Stimulated activated CD8-positive, alpha-beta memory T cell treated with anti-CD3 and anti-CD28 coated beads, Interleukin-4, amount 100 ng/mL, for 4 hours (primary cell): Measurements from ENCODE around the gene RPS6KB2.
"Not testable (repeated sequence)": the region's sequence is repeated elsewhere in the genome, so short reads cannot be mapped to it uniquely, and the experiment has no call there.

ENCODE experiments used
- DNase-seq, 2 donors: peaks; one replicate each; pipeline ENCODE4 v3.0.0-alpha.2; 2020; ENCODE audit warnings: low read depth in 2 of 2, low spot score in 1 of 2

RPS6KB2 gene

DNA sequence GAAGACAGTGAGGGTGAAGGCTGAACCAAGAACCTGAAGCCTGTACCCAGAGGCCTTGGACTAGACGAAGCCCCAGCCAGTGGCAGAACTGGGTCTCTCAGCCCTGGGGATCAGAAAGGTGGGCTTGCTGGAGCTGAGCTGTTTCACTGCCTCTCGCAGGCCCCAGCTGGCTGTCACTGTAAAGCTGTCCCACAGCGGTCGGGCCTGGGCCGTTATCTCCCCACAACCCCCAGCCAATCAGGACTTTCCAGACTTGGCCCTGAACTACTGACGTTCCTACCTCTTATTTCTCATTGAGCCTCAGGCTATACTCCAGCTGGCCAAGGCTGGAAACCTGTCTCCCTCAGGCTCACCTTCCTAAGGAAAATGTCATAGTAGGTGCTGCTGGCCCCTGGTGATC is 30.8 kb upstream of the RPS6KB2 start:
- DNase-seq, result no peak

- no peak for DNase-seq
Observed at GRCh38 chr11:67397986-67398660, 30.2 kb upstream of the RPS6KB2 start.

DNA sequence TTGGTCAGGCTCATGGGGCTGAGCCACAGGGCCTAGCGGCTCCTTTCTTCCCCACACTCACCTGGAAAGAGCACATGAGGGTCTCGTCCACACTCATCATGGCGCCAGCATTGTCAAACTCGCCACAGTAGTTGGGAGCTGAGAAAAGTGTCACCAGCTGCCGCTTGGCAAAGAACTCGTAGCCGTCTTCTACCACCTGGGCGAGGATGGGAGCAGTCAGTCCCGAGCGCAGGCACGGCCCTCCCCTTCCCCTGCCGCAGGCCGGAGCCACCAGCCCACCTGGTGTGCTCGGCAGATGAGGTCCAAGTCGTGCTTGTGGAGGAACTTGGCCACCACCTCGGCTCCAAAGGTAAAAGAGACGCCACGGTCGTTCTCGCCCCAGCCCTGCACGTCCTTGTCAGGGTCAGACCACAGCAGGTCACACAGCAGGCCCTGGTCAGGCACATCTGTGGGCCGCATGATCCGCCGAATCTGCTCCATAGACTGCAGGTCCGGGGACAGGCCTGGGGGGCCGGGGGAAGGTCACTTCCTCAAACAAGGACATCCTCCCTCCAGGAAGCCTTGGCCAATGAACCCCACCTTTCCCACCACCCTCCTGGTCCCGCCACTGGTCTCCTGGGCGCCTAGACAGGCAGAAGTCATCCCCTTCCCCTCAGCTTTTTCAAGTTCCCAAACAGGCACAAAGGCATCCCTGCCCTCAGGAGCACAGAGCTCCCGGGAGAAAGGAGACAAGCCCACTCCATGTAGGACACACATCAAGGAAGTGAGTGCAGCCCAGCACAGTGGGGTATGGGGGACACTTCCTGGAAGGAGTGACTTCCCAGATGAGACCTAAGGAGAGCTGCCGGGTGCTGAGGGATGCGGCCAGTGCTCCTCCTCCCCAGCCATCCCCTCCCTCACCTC is 29.4 kb upstream of the RPS6KB2 start:
- DNase-seq, result no peak

- DNase-seq, result no peak
Observed at GRCh38 chr11:67400251-67400941, 27.9 kb upstream of the RPS6KB2 start.

DNA sequence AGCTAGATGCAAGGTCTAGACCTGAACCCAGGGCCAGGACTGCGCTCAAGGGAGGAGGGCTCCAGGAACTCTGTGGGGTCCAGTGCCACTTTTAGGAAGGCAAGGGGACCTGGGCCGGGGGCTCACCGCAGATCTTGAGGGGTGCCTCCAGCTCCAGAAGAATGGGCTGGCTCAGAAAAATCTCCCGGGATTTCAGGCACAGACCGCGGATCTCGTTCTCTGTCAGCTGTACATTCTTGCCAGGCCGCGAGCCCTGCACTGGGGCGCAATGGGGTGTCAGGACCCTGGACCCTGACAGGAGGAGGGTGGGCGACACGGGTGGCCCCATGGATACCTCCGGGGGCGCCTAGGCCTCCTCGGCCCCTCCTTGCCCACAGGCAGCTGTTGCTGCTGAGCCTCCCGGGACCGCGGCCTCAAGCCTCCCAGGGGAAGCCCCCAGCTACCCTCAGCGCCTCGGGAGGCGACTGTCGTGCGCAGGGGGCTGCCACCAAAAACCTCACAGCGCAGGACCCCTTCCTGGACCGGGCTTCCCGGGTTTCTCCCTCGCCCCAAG is 27.3 kb upstream of the RPS6KB2 start:
- no peak for DNase-seq

DNA sequence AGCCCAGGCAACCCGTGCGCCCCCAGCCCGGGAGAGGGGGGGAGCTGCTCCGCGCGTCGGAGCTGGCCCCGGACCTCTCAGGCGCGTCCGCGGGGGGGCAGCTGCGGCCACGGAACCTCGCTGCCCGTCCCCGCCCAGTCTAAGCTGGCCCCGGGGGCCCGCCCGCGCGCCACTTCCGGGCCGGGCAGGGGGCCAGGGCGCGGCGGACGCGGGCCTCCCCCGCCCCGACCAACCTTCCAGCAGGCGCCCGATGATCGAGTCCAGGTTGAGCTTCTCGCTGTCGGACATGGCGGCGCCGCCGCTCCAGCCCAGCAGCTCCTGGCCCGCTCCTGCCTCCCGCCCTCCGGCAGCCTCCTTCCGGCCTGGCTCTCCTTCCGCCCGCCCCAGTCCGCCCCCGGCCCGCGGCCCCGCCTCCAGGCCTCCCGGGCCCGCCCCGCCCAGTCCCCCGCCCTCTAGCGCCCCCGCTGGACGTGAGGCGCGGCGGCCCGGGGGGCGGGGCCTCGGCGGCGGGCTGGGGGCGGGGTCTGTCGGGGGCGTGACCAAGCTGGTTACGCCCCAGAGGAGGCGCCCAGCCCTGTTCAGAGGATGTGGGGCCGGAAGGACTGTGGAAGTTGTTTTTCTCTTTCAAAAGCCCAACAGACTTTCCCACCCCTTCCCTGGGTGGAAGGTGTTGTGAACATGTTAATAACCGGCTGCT is 26.7 kb upstream of the RPS6KB2 start, which contains the start of gene PPP1CA:
TSS of gene PPP1CA (minus strand) at position 364 of the 697 bp plus-strand sequence. CDS start at position 288, 76 bp downstream.
- DNase-seq, result peak; percentile 81 to 89

DNA sequence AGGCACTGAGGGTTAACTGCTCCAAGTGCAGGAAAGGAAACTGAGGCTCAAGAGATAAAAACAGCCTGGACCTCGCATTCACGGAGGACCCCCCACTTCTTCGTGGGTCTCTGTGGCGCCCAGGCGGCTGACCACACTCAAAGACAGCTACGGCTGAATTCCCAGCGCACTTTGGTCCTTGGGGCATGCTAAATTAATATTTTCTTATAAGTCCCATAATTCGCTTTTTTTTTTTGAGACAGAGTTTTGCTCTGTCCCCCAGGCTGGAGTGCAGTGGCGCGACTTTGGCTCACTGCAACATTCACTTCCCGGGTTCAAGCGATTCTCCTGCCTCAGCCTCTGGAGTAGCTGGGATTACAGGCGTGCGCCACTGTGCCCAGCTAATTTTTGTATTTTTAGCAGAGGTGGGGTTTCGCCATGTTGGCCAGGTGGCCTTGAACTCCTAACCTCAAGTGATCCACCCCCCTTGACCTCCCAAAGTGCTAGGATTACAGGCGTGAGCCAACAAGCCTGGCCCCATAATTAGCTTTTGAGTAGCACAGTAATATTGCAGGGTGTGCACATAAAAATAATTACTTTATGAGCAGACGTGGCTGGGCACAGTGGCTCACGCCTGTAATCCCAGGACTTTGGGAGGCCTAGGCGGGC is 26.0 kb upstream of the RPS6KB2 start:
- not testable (repeated sequence) for DNase-seq

DNA sequence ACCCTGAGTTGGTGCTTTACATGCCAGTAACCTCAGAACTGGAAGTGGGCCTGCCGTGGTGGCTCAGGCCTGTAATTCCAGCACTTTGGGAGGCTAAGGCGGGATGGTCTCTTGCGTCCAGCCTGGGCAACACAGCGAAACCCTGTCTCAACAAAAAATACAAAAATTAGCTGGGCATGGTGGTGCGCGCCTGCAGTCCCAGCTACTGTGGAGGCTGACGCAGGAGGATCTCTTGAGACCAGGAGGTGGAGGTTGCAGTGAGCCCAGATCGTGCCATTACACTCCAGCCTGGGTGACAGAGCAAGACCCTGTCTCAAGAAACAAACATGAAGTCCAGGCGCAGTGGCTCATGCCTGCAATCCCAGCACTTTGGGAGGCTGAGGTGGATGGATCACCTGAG is 25.2 kb upstream of the RPS6KB2 start:
- not testable (repeated sequence) for DNase-seq

DNA sequence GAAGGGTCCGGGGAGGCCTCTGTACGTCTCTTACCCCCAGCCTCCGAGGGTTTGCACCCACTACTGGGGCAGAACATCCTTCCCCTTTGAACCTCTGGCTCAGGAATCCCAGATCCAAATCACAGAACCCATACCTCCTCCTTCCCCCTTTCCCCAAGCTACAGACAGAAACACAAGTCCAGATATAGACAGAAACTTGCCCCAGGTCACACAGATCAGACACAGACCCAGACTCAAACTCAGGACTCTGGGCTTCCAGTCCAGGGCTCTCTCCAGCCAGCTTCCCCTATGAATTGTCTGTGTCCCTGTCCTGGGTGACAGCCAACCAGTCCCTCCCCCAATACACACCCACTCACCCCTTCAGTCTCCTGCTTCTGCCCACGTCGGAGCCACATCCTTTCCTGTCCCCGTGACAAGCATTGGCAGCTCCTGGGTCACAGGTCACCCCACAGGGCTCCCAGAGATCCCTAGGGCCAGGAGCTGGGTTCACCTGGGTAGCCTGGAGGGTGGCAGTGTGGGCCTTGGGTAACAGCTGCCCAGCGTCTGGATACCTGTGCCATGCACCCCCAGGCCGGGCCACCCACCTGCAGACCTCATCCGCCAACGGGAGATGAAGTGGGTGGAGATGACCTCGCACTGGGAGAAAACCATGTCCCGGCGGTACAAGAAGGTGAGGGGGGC is 23.6 kb upstream of the RPS6KB2 start:
- DNase-seq, result peak in 1 of 2 donors; percentile 37

GRCh38 chr11:67405196-67405567 is 23.1 kb upstream of the RPS6KB2 start:
- no peak for DNase-seq

DNA sequence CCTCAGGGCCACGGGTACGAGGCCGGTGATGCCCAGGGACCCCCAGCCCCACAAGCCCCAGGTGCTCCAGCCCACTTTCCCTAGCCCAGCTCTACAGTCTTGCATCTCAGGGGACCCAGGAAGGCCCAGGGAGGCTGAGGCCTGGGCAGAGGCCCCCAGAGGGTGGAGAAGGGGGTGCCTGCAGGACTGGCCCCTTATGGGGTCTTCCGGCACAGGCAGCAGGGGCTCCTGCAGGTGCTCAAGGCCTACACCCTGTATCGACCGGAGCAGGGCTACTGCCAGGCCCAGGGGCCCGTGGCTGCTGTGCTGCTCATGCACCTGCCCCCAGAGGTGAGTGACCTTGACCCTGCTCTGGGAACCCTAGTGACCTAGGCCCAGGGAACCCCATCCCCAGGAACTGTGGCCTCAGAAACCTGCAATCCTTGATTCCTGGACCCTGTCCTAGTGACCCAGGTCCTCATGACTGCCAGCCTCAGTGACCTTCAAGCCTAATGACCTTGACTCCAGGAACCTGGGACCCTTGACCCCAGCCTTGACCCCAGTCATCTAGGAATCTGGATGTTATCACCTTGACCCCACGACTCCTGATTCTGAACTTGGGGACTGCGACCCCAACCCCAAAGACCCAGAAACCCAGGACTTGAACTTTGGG is 22.5 kb upstream of the RPS6KB2 start:
- no peak for DNase-seq

DNA sequence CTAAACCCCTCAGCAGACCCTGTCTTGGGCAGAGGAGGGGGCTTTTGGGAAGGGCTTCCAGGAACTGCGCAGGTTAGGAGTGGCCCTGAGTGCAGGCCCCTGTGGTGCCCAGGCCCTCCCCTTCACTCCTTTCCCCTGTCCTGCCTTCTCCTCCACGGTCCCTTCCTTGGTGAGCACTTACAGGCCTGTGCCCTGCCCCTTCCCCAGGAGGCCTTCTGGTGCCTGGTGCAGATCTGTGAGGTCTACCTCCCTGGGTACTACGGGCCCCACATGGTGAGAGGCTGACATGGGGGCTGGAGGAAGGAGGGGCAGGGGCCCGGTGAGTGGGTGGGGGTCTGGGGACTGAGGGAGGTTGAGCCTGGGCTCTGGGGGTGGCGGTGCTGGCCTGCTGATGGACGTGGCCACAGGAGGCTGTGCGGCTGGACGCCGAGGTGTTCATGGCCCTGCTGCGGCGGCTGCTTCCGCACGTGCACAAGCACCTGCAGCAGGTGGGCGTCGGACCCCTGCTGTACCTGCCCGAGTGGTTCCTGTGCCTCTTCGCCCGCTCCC is 21.8 kb upstream of the RPS6KB2 start:
- no peak for DNase-seq

- no peak for DNase-seq
Observed at GRCh38 chr11:67406969-67407687, 21.2 kb upstream of the RPS6KB2 start.

- no peak for DNase-seq
Observed at GRCh38 chr11:67407688-67408163, 20.6 kb upstream of the RPS6KB2 start.

- DNase-seq, result no peak
Observed at GRCh38 chr11:67408437-67409200, 19.7 kb upstream of the RPS6KB2 start.

DNA sequence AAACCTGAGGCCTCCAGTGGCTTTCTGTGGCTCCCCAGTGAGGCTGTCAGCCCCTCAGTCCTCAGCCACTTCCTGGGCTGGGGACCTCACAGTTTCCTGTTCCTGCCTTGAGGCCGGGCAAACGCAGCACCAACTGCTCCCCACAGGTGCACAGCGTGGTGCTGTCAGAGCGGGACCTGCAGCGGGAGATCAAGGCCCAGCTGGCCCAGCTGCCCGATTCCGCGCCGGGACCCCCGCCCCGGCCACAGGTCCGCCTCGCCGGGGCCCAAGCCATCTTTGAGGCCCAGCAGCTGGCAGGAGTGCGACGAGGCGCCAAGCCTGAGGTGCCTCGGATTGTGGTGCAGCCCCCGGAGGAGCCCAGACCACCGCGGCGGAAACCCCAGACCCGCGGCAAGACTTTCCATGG is 19.0 kb upstream of the RPS6KB2 start:
- peak in 1 of 2 donors; percentile 41 for DNase-seq

- DNase-seq, result no peak
Observed at GRCh38 chr11:67409781-67410368, 18.4 kb upstream of the RPS6KB2 start.
